Mucosa of rectum (tissue), 2 donors: Measurements from ENCODE around the gene TBC1D24.

Experiments used
- H3K27ac ChIP-seq, 2 donors: one replicate each; pipeline ENCODE4 v1.7.0; 2013; ENCODE audit warnings: inconsistent platforms in 2 of 2, low read depth in 2 of 2, low read length in 2 of 2
- H3K27me3 ChIP-seq, 2 donors: one replicate each; pipeline ENCODE4 v1.7.0; 2013; ENCODE audit warnings: low read length in 2 of 2; ENCODE audit not compliant: control insufficient read depth in 2 of 2, insufficient read depth in 2 of 2
- H3K36me3 ChIP-seq, 2 donors: one replicate each; pipeline ENCODE4 v1.7.0; 2013; ENCODE audit warnings: low read length in 2 of 2; ENCODE audit not compliant: control insufficient read depth in 2 of 2, insufficient read depth in 2 of 2
- H3K4me1 ChIP-seq, 2 donors: one replicate each; pipeline ENCODE4 v1.7.0; 2013; ENCODE audit warnings: low read length in 2 of 2, mild to moderate bottlenecking in 1 of 2; ENCODE audit not compliant: control insufficient read depth in 2 of 2, insufficient read depth in 2 of 2
- H3K4me3 ChIP-seq, 2 donors: one replicate each; pipeline ENCODE4 v1.7.0; 2013; ENCODE audit warnings: low read length in 2 of 2
- H3K9ac ChIP-seq, 2 donors: one replicate each; pipeline ENCODE4 v1.7.0; 2013; ENCODE audit warnings: low read length in 2 of 2, low read depth in 1 of 2, mild to moderate bottlenecking in 1 of 2
- H3K9me3 ChIP-seq, 2 donors: one replicate each; pipeline ENCODE4 v1.7.0; 2013; ENCODE audit warnings: low read length in 2 of 2; ENCODE audit not compliant: control insufficient read depth in 2 of 2
- donor health status: healthy.
- donor health status: Normal muscosa, but diverticular disease.

Gene TBC1D24

DNA sequence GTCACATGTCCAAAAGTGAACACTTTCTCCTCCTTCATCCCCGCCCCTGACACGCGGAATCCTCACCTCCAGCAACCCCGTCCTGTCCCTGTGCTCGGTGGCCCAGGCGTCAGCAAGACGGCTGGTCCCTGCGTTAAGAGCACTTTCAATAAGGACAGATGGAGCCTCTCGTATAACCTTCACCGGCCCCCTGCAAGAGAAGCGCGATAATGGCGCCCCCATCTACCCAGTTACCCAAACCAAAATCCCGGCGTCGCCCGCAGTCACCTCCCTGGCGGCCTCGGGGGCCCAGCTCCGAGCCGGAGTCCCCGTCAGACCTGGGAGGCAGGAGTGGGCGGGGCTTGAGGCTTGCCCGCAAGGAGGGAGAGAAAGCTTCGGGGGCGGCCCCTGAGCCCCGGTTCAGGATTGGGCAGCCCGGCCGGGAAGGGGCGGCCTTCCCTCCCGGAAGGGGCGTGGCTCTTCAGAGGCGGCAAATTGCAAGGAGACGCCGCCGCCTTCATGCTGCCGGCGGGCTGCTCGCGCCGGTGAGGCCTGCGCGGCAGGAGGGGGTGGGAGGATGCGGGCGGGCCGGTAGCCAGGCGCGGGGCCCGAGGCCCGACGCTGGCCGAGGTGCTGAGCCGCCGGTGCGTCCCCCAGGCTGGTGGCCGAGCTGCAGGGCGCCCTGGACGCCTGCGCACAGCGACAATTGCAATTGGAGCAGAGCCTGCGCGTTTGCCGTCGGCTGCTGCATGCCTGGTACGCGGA, 15.1 kb upstream of the TBC1D24 start, which contains the start of gene TEDC2:
TEDC2 (plus strand) TSS at position 463 of the 744 bp plus-strand sequence; CDS start at position 499, 36 bp downstream.
- Histone ChIP-seq H3K27ac (peak within 1 kb of the TSS in 1 of 2 donors; percentile 16), H3K36me3 (peaks cover 0 to 4% of the 10 kb centered on the region in 2 donors), H3K4me1 (peaks cover 4 to 10% of the 10 kb centered on the region in 2 donors), H3K9ac (peak within 1 kb of the TSS; percentile 60 to 76), H3K27me3 (no peaks in the 10 kb centered on the region), H3K4me3 (peak within 1 kb of the TSS; percentile 70 to 77), H3K9me3 (no peaks in the 10 kb centered on the region)

DNA sequence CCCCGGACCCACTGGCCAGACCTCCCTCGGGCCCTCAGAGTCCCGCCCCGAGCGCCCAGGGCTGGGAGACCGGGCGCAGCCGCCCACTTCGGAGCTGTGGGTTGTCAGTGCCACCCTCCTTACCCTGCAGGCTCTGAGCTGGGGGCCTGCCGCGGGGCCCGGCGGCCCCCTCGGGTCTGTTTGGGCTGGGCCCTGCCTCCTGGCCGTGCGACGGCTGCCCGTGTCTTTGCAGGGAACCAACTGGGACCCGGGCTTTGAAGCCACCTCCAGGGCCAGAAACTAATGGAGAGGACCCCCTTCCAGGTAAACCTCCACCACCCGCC, 14.6 kb upstream of the TBC1D24 start:
- Histone ChIP-seq H3K36me3 (peaks cover 0 to 4% of the 10 kb centered on the region in 2 donors), H3K4me1 (peaks cover 4 to 10% of the 10 kb centered on the region in 2 donors), H3K9ac (no peak overlapping the region), H3K4me3 (peak overlapping the region; percentile 56 to 70), H3K27me3 (no peaks in the 10 kb centered on the region), H3K27ac (no peak overlapping the region), H3K9me3 (no peaks in the 10 kb centered on the region)

DNA sequence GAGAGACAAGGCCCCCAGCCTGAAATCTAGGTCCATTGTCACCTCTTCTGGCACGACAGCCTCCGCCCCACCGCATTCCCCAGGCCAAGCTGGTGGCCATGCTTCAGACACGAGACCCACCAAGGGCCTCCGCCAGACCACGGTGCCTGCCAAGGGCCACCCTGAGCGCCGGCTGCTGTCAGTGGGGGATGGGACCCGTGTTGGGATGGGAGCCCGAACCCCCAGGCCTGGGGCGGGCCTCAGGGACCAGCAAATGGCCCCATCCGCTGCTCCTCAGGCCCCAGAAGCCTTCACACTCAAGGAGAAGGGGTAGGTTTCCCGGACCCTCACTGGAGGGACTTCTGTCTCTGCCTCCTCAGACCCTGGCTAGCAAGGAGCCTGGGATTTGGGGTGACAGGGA, 14.0 kb upstream of the TBC1D24 start:
- Histone ChIP-seq H3K4me3 (no peak overlapping the region), H3K27me3 (no peaks in the 10 kb centered on the region), H3K36me3 (peaks cover 0 to 4% of the 10 kb centered on the region in 2 donors), H3K27ac (no peak overlapping the region), H3K9me3 (no peaks in the 10 kb centered on the region), H3K4me1 (peaks cover 4 to 10% of the 10 kb centered on the region in 2 donors), H3K9ac (no peak overlapping the region)

DNA sequence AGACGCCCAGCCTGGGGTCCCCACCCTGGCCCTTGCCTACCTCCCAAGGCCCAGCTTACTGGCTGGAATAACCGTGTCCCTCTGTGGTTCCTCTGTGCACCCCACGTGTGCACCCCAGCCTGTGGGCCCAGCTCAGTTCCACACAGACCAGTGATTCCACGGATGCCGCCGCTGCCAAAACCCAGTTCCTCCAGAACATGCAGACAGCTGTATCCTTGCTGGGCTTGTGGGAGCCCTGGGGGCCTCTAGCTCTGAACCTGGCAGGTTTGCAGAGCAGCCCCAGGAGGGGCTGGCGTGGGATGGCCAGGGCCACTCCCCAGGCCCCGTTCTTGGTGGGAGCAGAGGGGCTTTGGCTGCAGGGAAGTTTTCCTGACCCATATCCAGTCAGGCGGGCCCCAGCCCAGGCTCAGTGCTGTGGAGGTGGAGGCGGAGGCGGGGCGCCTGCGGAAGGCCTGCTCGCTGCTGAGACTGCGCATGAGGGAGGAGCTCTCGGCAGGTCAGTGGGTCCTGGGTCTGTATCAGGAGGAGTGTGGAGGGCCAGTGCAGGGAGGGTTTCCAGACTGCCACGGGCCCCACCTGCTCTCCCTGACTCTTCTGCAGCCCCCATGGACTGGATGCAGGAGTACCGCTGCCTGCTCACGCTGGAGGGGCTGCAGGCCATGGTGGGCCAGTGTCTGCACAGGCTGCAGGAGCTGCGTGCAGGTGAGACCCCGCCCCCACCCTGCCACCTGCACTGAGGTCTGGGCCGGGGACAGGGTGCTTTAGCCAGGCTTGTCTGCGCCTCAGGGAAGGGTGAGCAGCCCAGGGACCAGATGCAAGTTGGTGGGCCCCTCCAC, 12.7 kb upstream of the TBC1D24 start:
- H3K9me3 ChIP-seq, result no peaks in the 10 kb centered on the region
- no peak overlapping the region for H3K9ac ChIP-seq
- H3K4me3 ChIP-seq, result no peak overlapping the region
- no peaks in the 10 kb centered on the region for H3K36me3 ChIP-seq
- no peak overlapping the region for H3K27ac ChIP-seq
- H3K4me1 ChIP-seq, result peaks cover 4 to 11% of the 10 kb centered on the region in 2 donors
- no peaks in the 10 kb centered on the region for H3K27me3 ChIP-seq

DNA sequence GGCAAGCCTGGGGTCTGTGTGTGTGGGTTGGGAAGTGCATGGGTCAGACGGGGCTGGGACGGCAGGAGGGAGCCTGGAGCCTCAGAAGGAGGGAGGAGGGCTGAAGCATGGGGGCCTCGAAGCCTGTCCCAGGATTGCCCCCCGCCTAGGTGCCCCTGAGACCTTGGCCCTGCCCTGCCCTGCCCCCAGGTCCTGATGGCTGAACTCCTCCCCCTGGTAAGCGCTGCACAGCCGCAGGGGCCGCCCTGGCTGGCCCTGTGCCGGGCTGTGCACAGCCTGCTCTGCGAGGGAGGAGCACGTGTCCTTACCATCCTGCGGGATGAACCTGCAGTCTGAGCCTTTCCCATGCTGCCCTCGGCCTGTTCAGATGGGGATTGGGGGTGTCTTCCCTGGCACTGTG, 10.6 kb upstream of the TBC1D24 start:
- Histone ChIP-seq H3K4me3 (no peak overlapping the region), H3K36me3 (no peaks in the 10 kb centered on the region), H3K27ac (no peak overlapping the region), H3K4me1 (peaks cover 15 to 19% of the 10 kb centered on the region in 2 donors), H3K9ac (no peak overlapping the region), H3K27me3 (peaks cover 6 to 9% of the 10 kb centered on the region in 2 donors), H3K9me3 (no peaks in the 10 kb centered on the region)

DNA sequence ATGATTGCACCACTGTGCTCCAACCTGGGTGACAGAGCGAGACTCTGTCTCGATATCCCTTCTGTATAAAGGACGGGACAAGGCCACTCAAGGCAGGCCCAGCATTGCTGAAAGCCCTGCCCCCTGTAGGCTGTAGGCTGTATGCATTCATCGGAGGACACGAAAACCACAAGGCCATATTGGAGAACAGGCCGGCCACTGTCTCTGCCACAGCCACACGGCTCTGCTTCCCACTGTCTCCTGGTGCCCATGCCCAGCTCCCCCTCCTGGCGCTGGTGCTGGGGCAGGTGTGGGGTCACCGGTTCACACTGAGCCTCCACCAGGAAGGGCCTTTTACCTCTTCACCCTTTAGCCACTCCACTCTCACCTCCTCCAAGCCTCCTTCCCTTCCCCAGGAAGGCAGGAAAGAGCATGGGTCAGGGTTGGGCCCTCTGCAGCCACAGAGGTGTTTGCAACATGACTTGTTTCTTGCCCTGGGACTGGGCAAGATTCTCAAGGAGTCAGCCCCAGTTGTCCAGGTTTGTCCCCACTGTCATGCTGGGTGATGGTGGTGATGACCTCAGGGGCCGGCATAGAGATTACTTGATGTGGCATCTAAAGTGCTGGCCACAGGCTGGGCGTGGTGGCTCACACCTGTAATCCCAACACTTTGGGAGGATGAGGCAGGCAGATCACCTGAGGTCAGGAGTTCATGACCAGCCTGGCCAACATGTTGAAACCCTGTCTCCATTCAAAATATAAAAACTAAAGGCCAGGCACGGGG, 9.1 kb upstream of the TBC1D24 start:
- Histone ChIP-seq H3K27me3 (peaks cover 19 to 22% of the 10 kb centered on the region in 2 donors), H3K36me3 (no peaks in the 10 kb centered on the region), H3K9me3 (no peaks in the 10 kb centered on the region), H3K4me1 (peaks cover 12% of the 10 kb centered on the region in 2 donors), H3K27ac (no peak overlapping the region), H3K4me3 (no peak overlapping the region), H3K9ac (no peak overlapping the region)

DNA sequence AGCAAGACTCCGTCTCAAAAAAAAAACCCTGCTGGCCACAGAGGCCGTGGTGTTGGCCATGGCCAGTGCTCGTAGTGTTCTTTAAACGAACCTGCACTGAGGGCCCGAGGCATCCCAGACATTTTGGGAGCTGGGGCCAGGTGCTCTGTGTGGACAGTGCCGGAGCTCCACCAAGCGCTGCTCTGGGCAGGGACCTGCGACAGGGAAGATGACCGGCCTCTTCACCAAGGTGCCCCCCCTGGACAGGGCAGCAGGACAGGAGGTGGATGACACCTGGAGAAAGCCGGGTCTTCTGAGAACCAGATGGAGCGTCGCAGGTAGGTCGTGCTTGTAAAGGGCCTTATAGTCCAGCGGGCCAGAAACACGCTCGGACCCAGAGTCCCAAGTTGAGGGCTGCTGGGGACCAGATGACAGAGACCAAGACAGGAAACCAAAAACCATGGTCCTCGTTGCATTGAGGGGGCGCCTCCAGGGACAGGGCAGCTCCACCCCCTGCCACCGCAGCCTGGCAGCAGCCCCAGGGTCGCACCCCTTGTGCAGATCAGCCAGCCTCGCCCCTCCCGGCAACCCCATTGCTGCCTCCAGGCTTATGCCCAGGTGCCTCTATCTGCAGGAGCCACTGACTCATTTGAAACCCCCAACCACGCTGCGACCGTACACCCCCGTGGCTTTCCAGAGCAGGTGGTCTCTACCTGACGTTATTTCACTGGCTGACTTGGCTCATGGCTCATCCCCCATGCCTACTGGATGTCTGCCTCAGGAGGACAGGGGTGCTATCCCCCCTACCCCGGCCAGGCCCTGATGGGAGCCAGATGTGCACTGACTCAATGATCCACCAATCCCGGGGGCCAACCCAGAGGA, 8.0 kb upstream of the TBC1D24 start:
- H3K4me3 ChIP-seq, result peak overlapping the region in 1 of 2 donors; percentile 54
- no peak overlapping the region for H3K27ac ChIP-seq
- H3K36me3 ChIP-seq, result no peaks in the 10 kb centered on the region
- H3K9ac ChIP-seq, result no peak overlapping the region
- peaks cover 12 to 16% of the 10 kb centered on the region in 2 donors for H3K4me1 ChIP-seq
- H3K27me3 ChIP-seq, result peaks cover 20 to 28% of the 10 kb centered on the region in 2 donors
- no peaks in the 10 kb centered on the region for H3K9me3 ChIP-seq

DNA sequence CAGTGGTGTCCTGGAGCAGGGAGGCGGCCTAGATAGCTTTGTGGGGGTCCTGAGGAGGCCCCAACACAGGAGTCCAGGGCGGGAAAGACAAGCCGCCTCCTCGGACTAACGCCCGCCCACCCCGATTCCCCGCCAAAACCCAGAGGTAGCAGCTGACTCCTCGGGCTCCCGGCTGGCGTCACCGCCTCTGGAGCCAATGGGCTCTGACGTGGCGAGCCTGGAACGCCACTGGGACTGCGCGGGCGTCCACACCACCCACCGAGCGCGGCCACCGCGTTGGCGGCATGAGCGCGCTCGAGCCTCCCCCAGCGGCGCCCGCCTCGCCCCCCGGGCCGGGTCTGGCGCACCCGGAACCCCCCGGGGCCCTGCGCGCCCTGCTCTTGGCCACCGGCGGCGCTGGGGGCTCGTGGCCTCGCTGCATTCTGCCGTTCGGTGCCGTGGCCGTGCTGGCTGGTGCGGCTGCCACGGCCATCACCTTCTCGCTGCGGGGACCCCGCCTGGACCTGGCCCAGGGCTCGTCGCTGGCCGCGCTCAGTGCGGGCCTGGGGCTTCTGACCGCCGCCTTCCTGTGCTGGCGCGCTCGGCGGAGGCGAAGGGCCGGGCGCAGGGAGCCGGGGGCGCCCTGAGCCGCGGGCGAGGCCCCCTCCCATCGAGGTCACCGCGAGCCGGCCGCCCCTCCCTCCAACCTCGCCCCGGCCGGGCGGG, 7.2 kb upstream of the TBC1D24 start:
- no peaks in the 10 kb centered on the region for H3K36me3 ChIP-seq
- no peaks in the 10 kb centered on the region for H3K9me3 ChIP-seq
- H3K4me1 ChIP-seq, result peaks cover 12 to 16% of the 10 kb centered on the region in 2 donors
- H3K27me3 ChIP-seq, result peaks cover 28 to 36% of the 10 kb centered on the region in 2 donors
- H3K4me3 ChIP-seq, result peak overlapping the region; percentile 41 to 54
- H3K9ac ChIP-seq, result peak overlapping the region in 1 of 2 donors; percentile 43
- no peak overlapping the region for H3K27ac ChIP-seq

DNA sequence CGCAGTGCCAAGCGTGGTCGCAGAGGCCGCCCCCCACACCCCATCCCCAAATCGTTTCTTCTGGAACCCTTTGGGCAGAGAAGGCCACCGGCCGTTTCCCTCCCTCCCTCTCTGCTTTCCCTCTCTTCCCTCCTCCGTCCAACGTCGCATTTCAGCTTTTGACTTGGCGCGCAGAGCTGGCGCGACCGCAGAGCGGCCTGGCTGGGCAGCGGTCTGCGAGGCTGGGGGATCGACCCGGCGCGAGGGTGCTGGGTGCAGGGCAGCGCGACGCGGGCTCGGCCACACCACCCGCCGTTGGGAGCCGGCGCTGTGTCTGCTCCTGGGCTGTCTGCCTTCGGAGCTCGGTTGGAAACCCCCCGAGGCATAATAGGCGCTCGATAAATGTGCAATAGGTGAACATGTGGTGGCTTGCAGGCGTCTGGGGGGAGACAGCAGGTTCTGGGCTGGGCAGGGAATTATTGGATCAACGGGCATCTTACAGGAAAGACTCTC, 6.6 kb upstream of the TBC1D24 start:
- Histone ChIP-seq H3K4me1 (peaks cover 12 to 21% of the 10 kb centered on the region in 2 donors), H3K36me3 (no peaks in the 10 kb centered on the region), H3K27ac (no peak overlapping the region), H3K27me3 (peaks cover 33 to 42% of the 10 kb centered on the region in 2 donors), H3K9me3 (no peaks in the 10 kb centered on the region), H3K4me3 (peak overlapping the region; percentile 41 to 54), H3K9ac (peak overlapping the region in 1 of 2 donors; percentile 43)
